ENCODE results near the gene CRABP1. TPM values are rescaled to one million over a fixed set of nuclear protein-coding genes. Genes with fewer than 3 reads are reported as not detected.

CRABP1 gene
- total RNA-seq, 1 donor from 2014 or later: 320 TPM

- no peak for TF ChIP-seq EZH2 (IDR thresholded peaks at IDR 0.05)
- TF ChIP-seq EZH2phosphoT487 (IDR thresholded peaks at IDR 0.05): no peak
- no peak overlapping the region for H3K4me3 Mint-ChIP-seq
- no peaks in the 10 kb centered on the region for H3K9me3 Mint-ChIP-seq
- H3K9me3 ChIP-seq (ENCODE audit: low read depth): no peaks in the 10 kb centered on the region
- no peaks in the 10 kb centered on the region for H3K79me2 ChIP-seq (ENCODE audit: low read depth)
- H3K27me3 ChIP-seq: no peaks in the 10 kb centered on the region
- no peaks in the 10 kb centered on the region for H3K36me3 ChIP-seq
- H3K27ac Mint-ChIP-seq: peak overlapping the region; percentile 62
- H3K9ac ChIP-seq: no peak overlapping the region
- H4K20me1 ChIP-seq (ENCODE audit: low read depth): no peaks in the 10 kb centered on the region
- no peaks in the 10 kb centered on the region for H3K36me3 Mint-ChIP-seq
- H3K27ac ChIP-seq: no peak overlapping the region
- peaks cover 5% of the 10 kb centered on the region for H3K27me3 Mint-ChIP-seq (ENCODE audit: insufficient read depth, low read depth)
- H3K4me1 ChIP-seq: peaks cover 33% of the 10 kb centered on the region
- no peak overlapping the region for H3K4me2 ChIP-seq
- no peak overlapping the region for H3K4me3 ChIP-seq
- peaks cover 9% of the 10 kb centered on the region for H3F3A ChIP-seq (ENCODE audit: low read depth)
- no peak overlapping the region for H2AFZ ChIP-seq (replicated peaks)
- H3K4me1 Mint-ChIP-seq: peaks cover 48% of the 10 kb centered on the region
- DNase-seq (ENCODE audit: low spot score): no peak
Observed at GRCh38 chr15:78311292-78311691, 28.9 kb upstream of the CRABP1 start.

GRCh38 chr15:78312536-78312935 lies 27.6 kb upstream of the CRABP1 start:
- peaks cover 10% of the 10 kb centered on the region for H3K27me3 Mint-ChIP-seq (ENCODE audit: insufficient read depth, low read depth)
- H3K4me3 Mint-ChIP-seq: peak overlapping the region; percentile 6
- H3K27ac Mint-ChIP-seq: peak overlapping the region; percentile 96
- no peaks in the 10 kb centered on the region for H4K20me1 ChIP-seq (ENCODE audit: low read depth)
- H3K4me3 ChIP-seq: no peak overlapping the region
- peaks cover 19% of the 10 kb centered on the region for H3F3A ChIP-seq (ENCODE audit: low read depth)
- H3K4me2 ChIP-seq: peak overlapping the region; percentile 64
- H3K27ac ChIP-seq: peak overlapping the region; percentile 38
- DNase-seq (ENCODE audit: low spot score): peak; percentile 84
- H3K36me3 Mint-ChIP-seq: no peaks in the 10 kb centered on the region
- no peak overlapping the region for H2AFZ ChIP-seq (replicated peaks)
- H3K36me3 ChIP-seq: no peaks in the 10 kb centered on the region
- no peak for TF ChIP-seq EZH2phosphoT487 (IDR thresholded peaks at IDR 0.05)
- no peak for TF ChIP-seq EZH2 (IDR thresholded peaks at IDR 0.05)
- no peak for TF ChIP-seq CTCF (IDR thresholded peaks at IDR 0.05)
- no peaks in the 10 kb centered on the region for H3K27me3 ChIP-seq
- no peaks in the 10 kb centered on the region for H3K9me3 Mint-ChIP-seq
- no peak overlapping the region for H3K9ac ChIP-seq
- H3K79me2 ChIP-seq (ENCODE audit: low read depth): no peaks in the 10 kb centered on the region
- no peaks in the 10 kb centered on the region for H3K9me3 ChIP-seq (ENCODE audit: low read depth)
- peaks cover 44% of the 10 kb centered on the region for H3K4me1 ChIP-seq
- peaks cover 55% of the 10 kb centered on the region for H3K4me1 Mint-ChIP-seq

- Histone ChIP-seq H4K20me1 (ENCODE audit: low read depth) (no peaks in the 10 kb centered on the region), H3K9ac (no peak overlapping the region), H3K4me2 (peak overlapping the region; percentile 64), H3K4me3 (no peak overlapping the region), H2AFZ (replicated peaks) (no peak overlapping the region), H3K27ac (peak overlapping the region; percentile 38), H3K4me1 (peaks cover 44% of the 10 kb centered on the region), H3K79me2 (ENCODE audit: low read depth) (no peaks in the 10 kb centered on the region), H3K27me3 (no peaks in the 10 kb centered on the region), H3K9me3 (ENCODE audit: low read depth) (no peaks in the 10 kb centered on the region), H3F3A (ENCODE audit: low read depth) (peaks cover 24% of the 10 kb centered on the region), H3K36me3 (no peaks in the 10 kb centered on the region)
- H3K4me3 Mint-ChIP-seq: peak overlapping the region; percentile 6
- peaks cover 56% of the 10 kb centered on the region for H3K4me1 Mint-ChIP-seq
- no peaks in the 10 kb centered on the region for H3K36me3 Mint-ChIP-seq
- peak overlapping the region; percentile 96 for H3K27ac Mint-ChIP-seq
- TF ChIP-seq EZH2phosphoT487 (IDR thresholded peaks at IDR 0.05) (no peak), EZH2 (IDR thresholded peaks at IDR 0.05) (no peak), CTCF (IDR thresholded peaks at IDR 0.05) (no peak)
- peaks cover 11% of the 10 kb centered on the region for H3K27me3 Mint-ChIP-seq (ENCODE audit: insufficient read depth, low read depth)
- no peak for DNase-seq (ENCODE audit: low spot score)
- no peaks in the 10 kb centered on the region for H3K9me3 Mint-ChIP-seq
Observed at GRCh38 chr15:78312957-78313356, 27.2 kb upstream of the CRABP1 start.

GRCh38 chr15:78313383-78313782 lies 26.8 kb upstream of the CRABP1 start:
- Mint-ChIP-seq H3K9me3 (no peaks in the 10 kb centered on the region), H3K4me3 (peak overlapping the region; percentile 4), H3K36me3 (no peaks in the 10 kb centered on the region), H3K27me3 (ENCODE audit: insufficient read depth, low read depth) (peaks cover 11% of the 10 kb centered on the region), H3K27ac (peak overlapping the region; percentile 96), H3K4me1 (peaks cover 53% of the 10 kb centered on the region)
- no peak overlapping the region for H2AFZ ChIP-seq (replicated peaks)
- H3K9ac ChIP-seq: no peak overlapping the region
- no peaks in the 10 kb centered on the region for H3K79me2 ChIP-seq (ENCODE audit: low read depth)
- H3K4me1 ChIP-seq: peaks cover 44% of the 10 kb centered on the region
- no peaks in the 10 kb centered on the region for H4K20me1 ChIP-seq (ENCODE audit: low read depth)
- no peaks in the 10 kb centered on the region for H3K27me3 ChIP-seq
- TF ChIP-seq CTCF (IDR thresholded peaks at IDR 0.05): no peak
- no peak for TF ChIP-seq EZH2 (IDR thresholded peaks at IDR 0.05)
- TF ChIP-seq EZH2phosphoT487 (IDR thresholded peaks at IDR 0.05): no peak
- no peak for DNase-seq (ENCODE audit: low spot score)
- H3K36me3 ChIP-seq: no peaks in the 10 kb centered on the region
- H3K4me2 ChIP-seq: peak overlapping the region; percentile 64
- peak overlapping the region; percentile 38 for H3K27ac ChIP-seq
- H3K4me3 ChIP-seq: no peak overlapping the region
- no peaks in the 10 kb centered on the region for H3K9me3 ChIP-seq (ENCODE audit: low read depth)
- peaks cover 24% of the 10 kb centered on the region for H3F3A ChIP-seq (ENCODE audit: low read depth)
